A172 (cell line): ENCODE measurements around the gene RNF207. TPM values are rescaled to one million over a fixed set of nuclear protein-coding genes. Genes with fewer than 3 reads are reported as not detected.
A peak's percentile ranks its signal among the peaks of the same experiment; 100 is the strongest.

Experiments
- DNase-seq: peaks from one replicate; pipeline ENCODE4 v3.0.0-alpha.2; 2015; ENCODE audit warnings: low spot score
- total RNA-seq: library from RNA; depleted of rRNA; stranded (reverse); fragments of >200 nt; shearing (Covaris generic); gene quantifications from 2 replicates; pipeline ENCODE4 v1.2.3, GENCODE V29; 2014

Gene RNF207
- total RNA-seq, 1 experiment from 2014 or later, result 4.0 TPM

DNA sequence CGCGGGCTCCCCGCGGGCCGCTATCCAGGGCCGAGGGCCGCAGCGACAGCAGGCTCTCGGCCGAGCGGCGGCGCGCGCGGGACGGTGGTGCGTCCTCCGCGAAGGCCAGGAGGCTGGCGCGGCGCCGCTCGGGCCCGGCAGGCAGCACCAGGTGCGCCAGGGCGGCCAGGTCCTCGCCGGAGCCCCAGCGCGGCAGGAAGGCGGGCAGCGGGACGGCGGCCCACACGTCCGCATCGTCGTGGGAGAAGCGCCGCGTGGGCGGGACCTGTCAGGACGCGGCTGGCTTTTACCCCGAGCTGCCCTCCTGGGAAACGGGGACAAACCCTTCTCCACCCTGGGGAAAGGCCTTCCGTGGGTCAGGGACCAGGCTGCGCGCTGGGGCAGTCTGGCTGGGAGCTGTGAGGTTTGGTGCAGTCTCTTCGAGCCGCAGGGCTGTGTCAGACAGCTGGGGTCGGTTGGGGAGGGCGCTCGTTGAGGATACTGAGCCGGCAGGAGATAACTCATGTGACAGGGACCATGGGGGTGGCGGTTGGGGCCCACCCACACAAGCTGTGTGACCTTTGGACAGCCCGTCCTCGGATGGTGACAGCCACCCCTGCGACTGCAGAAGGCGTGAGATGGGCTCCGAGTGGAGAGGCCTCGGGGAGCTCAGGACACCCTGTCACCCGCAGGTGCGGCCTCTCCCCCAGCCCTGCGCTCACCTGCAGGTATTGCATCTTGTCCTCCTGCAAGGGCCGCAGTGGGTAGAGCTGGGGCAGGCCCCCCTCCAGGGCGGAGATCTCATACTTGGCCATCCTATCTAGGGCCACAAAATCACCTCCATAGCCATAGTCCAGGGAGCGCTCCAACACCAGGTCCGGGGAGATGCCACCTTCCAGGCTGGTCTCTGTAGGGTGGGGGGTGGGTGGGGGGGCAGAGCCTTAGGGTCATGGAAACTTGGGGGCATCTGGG is 44.1 kb downstream of the RNF207 start:
- DNase-seq, result no peak

DNA sequence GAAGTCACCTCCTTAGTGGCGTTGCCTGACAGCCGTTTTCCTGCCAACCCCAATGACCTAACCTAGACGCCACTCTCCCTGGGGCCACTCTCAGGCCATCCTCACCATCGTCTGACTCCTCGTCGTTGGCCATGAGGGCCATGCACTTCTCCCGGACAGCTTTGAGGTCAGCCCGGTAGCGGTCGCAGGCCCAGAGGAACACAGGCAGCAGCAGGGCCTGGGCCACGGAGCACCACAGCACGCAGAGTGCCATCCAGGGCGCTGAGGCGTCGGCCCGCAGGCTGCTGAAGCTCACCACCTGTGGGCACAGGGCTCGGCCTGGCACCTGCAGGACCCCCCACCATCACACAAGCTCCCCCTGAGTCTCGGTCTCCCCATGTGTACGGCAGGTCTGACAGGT is 45.3 kb downstream of the RNF207 start:
- no peak for DNase-seq

DNA sequence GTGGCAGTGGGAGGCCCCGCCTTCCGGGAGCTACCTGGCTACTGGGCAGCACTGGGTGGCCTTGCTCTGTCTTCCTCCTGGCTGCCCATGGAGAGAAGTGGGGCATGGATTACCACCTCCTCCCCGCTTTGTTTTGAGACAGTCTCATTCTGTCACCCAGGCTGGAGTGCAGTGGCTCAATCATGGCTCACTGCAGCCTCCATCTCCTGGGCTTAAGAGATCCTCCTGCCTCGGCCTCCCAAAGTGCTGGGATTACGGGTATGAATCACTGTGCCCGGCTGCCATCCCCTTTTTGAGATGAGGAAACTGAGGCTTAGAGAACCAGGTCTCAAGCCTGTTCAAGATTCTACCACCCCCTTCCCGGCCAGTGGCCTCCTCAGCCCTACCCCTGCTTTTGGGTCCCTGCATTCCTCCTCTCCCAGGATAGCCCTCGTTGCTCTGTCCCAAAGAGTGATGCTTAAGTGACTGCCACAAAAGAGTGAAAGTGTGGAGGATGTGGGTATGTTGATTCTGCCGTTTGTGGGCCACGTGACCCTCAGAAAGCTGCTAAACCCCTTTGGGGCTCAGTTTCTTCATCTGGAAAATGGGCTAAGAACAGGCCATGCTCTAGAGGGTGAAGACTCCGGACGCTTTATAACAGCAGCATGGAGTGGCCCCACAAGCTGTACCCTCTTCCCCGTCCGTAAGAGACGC is 45.9 kb downstream of the RNF207 start:
- DNase-seq, result no peak

DNA sequence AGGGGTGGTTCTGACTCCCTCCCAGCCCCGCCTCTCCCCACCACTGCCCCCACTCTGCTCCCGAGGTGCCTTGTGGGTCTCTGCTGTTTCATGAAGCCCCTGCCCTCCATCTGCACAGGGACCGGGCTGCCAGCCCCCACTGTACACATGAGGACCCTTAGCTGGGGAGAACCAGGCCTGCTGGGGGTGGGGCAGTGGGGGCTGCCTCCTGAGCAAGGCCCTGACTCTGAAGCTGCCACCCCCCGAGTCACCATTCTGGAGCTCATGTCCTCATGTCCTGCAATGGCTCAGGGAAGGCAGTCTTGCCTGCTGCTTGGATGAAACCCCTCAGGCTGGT is 46.4 kb downstream of the RNF207 start:
- DNase-seq, result no peak

DNA sequence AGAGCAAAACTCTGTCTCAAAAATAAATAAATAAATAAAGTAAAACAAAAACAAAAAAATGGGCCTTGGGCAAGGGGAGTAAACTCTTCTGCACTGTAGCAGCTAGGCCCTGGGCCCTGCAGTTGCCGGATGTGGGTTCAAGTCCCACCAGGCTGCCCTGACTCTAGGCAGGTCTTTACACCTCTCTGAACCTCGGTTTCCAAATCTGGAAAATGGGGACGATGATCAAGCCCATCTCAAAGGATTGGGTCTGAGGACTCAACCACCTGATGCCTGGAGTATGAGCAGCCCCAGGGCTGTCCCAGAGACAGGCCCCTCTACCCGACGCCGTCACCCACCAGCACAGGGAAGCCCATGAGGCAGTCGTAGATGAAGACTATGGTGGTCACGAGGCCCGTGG is 47.5 kb downstream of the RNF207 start:
- no peak for DNase-seq

DNA sequence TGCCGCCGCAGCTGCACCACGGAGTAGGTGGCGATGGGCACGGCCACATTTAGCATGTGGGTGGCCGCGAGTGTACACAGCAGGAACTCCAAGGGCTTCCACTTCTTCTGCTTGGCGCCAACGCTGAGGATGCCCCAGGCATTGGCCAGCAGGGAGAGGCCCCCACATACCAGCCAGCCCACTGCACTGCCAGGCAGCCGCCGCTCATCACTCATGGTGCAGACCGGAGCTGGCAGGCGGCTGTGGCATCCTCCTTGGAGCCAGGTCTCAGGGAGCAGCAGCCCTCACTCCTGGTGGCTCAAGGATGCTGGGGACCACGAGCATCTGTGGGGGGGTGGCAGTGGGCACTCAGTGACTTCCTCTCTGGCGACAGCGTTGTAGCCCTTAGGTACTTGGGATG is 48.8 kb downstream of the RNF207 start:
- no peak for DNase-seq

DNA sequence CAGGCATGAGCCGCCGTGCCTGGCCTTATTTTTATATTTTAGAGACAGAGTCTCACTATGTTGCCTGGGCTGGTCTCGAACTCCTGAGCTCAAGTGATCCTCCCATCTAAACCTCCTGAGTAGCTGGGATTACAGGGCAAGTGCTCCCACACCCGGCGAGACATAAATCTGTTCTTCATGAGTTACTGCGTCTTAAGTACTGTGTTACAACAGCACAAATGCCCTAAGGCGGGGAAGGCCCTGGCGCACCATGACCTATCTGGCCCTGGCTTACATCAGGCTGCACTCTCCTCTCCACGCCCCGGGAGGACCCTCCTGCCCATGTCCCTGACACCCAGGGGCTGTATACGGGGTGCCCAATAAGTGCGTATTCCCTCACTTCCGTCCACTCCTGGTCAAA is 50.7 kb downstream of the RNF207 start:
- no peak for DNase-seq

DNA sequence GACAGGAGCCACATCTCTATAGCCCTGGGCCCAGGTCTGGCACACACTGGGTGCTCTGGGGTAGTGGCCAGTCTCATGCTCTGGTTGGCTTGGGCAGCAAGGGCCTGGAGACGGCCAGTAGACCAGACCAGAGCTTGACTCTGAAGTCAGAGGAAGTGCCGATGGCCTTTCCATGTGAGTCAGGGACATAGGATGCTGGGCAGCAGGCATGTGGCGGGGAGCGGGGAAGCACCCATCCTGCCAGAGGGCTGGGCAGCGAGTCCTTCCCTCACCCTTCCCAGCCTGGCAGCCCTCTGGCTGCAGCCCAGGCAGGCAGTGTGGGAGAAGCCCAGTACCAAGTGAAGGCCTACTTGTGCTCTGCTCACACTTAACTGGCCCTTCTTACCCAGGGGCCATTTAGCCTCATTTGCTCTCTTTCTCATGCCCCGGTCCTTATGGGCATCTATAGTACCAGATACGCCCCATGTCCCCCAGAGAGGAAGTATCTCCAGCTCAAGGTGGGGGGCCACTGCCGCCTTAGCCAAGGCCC is 51.7 kb downstream of the RNF207 start:
- peak; percentile 32 for DNase-seq

DNA sequence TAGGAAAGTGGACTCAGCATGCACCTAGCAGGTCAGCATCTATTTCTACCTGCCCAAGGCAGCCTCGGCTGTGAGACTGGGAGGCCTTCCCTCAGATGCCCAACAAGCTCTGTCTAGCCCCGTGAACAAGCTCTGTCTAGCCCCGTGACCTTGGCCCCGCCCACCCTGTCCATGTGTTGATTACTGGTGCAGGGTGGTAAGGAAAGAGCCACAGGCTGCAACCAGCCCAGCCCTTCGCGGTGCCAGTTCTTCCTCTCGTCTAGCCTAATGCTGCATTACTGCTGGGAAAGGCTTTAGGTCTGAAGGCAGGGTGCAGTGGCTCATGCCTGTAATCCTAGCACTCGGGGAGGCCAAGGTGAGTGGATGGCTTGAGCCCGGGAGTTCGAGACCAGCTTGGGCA is 52.8 kb downstream of the RNF207 start:
- DNase-seq, result no peak

DNA sequence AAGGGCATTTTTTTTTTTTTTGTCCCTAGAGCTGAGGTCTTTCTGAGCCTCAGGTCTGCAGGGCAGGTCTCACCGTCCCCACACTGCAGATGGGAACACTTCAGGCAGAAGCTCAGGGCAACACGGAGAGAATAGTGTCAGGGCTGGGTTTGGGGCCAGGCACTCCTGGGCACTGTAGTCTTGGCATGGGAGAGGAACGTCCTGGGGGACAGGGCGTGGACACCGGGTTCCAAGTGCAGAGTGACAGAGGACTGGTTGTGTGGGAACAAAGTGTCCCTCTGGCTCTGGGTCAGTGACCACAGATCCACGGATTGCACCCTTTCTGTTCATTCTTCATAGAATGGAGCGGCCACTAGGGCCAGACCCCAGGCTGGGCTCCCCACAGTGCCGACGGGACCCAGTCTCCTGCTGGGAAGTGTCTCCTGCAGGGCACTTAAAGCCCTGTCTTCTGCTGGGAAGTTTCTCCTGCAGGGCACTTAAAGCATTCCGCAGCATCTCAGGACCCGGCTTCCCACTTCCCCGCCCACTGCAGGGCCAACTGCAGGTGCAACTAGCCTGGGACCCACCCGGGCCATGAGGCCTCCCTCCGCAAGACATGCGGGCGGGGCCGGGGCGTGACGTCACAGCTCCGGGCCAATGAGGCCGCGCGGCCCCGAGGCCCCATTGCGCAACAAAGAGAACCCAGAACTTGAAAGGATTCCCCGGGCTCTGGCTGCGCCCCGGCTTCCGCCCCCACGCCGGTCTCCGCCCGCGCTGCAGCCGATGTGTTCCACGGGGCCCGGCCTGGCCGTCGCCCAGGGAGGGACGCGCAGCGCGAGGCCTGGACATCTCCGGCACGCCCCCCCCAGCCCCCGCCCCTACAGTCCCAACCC is 53.8 kb downstream of the RNF207 start:
- peak; percentile 47 for DNase-seq

DNA sequence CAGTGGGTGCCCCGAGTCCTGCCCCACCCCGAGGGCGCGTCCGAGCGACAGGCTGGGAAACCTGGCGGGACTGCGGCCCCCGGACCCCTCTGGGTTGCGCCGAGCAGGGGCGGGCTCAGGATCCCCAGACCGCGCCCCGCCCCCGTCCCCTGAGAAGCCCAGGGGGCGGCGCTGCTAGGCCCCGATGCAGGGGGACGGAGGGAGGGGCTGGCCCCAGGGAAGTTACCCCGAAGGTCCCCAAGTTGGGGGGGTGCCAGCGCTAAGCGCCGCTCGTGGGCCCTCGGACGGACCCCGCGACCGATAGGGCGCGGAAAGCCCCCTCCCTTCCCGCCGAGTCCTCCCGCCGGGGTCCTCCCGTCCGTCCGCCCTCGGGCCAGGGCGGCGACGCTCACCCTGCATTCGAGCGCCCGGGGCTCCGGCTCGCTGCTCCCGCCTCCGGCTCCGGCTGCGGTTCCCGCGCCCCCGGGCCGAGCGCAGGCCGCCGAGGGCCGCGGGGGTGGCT is 54.6 kb downstream of the RNF207 start:
- DNase-seq, result no peak

DNA sequence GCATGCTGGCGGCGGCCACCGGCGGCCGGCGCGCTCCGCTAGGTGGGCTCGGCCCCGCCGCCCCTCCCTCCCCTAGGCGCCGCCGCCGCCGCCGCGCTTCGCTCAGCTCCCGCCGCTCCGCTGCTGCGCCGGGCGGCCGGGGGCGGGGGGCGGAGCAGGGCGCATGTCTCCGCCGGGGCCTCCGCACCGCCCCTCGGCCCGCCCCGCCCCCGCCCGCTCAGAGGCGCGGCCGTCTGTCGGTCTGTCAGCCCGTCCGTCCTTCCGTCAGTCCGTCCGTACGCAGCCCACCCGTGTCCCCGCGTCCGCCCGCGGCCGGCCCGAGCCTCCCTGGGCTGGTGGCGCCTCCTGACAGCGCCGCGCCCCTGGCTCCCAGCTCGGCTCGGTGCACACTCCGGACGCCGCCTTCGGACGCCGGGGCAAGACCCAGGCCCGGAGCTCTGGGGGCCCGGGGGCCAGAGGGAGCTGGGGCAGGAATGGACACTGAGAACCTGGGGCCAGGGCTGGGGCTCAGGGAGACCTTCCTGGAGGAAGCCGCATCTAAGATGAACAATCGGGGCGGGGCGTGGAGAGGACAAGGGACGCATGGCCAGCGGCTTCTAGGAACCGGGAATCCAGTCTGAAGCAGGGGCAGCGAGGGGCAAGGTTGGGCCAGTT is 55.2 kb downstream of the RNF207 start, which contains the start of gene GPR153:
Gene GPR153, minus strand, starts transcription at position 138 of the 654 bp plus-strand sequence. CDS start 6,193 bp downstream, outside the sequence.
- no peak for DNase-seq

DNA sequence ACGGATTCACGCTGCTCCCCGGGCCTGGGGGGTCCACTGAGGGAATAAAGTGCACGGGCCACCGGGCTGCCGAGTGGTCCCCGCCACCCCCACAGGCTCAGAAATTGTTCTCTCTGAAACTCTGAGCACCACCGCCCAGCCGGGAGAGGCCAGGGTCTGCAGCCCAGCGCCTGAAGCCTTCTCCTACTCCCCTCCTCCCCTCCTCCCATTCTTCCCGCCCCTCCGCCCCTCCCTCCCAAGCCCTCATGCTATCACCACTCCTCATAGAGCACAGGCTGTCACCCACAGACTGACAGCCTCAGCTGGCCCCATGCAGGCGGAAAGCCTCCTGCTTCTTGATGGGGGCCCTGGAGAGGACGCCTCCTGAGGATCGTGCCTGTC is 55.7 kb downstream of the RNF207 start:
- DNase-seq, result no peak

DNA sequence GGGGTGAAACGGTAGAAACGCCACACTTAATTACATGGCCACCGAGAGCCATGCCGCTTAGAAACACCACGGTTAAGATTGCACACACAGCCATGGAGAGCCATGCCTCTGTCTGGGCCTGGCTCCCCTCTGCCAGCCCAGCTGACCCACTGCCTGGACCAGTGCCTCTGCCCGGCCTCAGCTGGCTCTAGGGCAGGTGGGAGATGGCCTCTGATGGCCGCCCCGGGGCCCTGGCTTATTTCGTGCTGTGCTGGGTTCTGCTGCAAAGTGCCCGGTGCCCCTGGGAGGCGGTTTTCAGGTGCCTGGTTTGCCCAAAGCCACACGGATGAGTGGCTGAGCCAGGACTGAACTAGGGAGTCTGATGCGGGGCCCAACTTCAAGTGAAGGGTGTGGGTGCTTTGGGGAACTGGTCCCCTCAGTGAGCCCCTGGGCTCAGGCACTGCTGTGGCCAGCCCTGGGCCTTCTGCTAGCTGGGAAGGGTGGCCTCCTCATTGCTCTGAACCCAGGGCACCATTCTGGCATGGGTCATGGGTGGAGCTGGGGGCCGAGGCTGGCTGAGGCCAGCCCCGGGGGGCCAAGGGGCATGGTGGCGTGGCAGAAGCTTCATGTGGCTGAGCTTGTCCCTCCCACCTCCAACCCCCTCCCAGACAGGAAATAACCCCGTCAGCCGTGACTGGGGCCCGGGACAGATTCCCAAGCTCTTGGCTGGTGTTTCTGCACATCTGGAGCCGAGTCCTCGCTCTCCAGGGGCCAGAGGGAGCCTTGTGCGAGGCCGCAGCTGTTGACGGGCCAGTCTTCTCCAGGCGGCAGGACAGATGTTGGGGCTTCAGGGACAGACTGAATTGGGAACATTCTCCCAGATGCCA is 56.9 kb downstream of the RNF207 start:
- DNase-seq, result no peak

DNA sequence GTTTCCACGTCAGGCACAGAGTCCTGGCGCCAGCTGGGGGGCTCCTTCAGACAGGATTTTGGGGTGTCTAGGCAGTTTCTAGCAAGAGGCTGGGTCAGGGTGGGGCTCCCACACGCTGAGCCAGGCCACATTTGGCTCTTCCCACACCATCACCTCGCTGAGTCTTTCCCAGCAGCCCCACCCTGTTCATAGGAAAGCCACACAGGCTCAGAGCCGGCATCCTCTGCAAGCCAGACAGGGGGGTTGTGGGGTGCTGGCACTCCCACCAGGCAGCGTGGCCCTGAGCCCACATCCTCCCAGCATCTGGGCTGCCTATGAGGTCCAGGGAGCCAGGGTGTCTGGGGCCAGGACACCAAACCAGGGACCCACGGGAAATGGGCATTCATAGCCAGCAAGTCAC is 57.8 kb downstream of the RNF207 start:
- no peak for DNase-seq

DNA sequence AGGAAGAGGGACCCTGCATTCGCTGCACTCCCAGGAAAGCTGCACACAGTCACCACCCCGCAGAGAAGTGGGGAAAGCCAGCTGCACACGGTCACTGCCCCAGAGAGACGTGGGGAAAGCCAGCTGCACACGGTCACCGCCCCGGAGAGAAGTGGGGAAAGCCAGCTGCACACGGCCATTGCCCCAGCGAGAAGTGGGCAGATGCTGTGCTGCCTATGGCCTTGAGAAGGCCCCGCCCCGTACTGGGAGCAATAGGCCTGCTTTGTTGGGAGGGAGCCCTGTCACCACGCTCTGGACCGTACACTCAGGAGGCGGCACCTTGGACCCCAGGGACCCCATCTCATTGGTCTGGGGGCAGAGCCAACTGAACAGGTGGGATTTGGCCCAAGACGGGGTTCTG is 59.2 kb downstream of the RNF207 start:
- DNase-seq, result no peak

DNA sequence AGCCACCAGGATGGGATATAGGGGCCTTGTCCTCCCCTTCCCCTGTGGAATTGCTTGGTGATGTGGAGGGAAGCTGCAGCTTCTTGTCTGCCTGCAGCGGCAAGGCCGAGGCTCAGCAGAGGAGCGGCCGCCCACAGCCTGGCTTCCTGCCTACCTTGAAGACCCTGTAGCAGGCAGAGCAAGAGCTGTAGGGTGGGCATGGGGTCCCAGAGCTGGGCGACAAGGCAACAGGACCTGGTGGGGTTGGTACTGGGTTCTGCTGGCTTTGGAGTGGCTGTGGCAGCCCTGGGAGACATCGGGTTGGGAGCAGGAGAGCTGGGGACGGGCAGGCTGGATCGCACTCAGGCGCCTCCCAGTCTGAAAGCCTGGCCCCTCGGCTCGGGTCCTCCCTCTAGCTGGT is 60.7 kb downstream of the RNF207 start:
- DNase-seq, result no peak

DNA sequence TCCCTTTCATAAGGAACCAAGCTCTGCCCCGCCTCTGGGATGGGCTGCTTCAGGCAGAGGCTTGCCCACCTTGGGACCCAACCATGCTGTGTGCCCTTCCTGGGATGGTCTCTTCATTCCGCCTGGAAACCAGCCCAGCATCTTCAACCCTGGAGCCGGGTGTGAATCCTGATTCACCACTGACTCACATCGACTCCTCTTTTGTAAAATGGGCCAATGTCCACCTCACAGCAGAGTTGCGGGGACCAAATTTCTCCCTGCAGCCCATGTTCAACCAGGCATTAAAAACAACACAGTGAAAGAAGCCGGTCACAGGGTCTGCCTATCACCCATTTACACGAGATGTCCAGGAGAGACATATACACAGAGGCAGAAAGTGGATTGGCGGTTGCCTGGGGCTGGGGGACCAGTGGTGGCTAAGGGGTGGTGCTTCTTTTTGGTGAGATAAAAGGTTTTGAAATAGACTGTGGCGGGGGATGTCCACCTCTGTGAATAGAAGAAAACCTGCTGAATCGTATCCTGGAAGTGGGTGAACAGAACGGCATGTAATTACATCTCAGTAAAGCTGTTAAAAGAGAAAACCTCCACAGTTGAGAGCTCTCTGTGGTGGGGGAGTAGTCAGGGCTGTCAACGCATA is 61.9 kb downstream of the RNF207 start:
- no peak for DNase-seq

DNA sequence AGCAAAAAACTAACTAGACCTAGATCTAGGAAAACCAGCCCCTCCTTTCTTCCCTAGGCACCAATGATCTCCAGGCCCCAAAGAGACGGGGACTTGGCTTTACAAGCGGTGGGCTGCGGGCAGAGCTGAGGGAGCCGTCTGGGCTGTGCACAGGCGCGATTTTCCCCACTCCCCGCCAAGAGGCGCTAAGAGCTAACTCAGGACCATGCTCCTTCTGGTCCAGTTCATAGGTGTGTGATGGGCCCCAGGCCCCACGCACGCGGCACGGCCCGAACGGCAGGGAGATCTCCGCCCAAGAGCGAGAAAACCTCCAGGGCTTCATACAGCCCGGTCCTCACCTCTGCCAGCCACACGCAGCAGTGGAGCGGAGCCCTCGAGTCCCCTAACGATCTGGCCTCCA is 62.5 kb downstream of the RNF207 start:
- DNase-seq, result no peak

DNA sequence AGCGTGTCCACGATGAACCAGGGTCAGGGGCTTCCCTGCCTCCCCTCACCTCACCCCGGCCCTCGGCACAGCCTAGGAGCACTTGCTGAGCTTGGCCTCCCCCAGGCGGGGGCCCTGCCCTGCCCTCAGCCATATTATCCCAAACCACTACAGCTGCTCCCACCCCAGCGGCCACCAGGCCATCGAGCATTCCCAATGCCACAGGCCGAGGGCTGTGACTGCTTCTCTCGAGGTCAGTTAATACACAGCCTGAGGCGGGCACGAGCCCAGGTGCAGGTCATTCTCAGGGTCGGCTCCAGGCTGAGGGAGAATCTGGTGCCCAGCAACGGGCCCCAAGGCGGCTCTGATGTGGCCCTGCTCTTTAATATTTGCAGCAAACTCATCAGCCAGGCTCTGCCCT is 63.4 kb downstream of the RNF207 start:
- no peak for DNase-seq
